Gastrocnemius medialis (tissue), 4 donors: ENCODE results near the gene SREK1.

Experiments
- CTCF ChIP-seq, 5 experiments: fragments of 450-650 bp in 3 of 5; fragments of 200-600 bp in 2 of 5; sonication (generic) in 2 of 5; IDR thresholded peaks in 4 of 5; conservative IDR thresholded peaks in 1 of 5; 1 replicate in 4 of 5; 2 replicates in 1 of 5; pipeline ENCODE4 v1.5.1; 2016 to 2019; ENCODE audit warnings: antibody characterized with exemption in 5 of 5, mild to moderate bottlenecking in 3 of 5, moderate library complexity in 3 of 5
- POLR2A ChIP-seq, 2 donors: fragments of 450-650 bp; IDR thresholded peaks; one replicate each; pipeline ENCODE4 v1.6.1; 2017; ENCODE audit warnings: antibody characterized with exemption in 2 of 2, mild to moderate bottlenecking in 2 of 2, moderate library complexity in 2 of 2

DNA sequence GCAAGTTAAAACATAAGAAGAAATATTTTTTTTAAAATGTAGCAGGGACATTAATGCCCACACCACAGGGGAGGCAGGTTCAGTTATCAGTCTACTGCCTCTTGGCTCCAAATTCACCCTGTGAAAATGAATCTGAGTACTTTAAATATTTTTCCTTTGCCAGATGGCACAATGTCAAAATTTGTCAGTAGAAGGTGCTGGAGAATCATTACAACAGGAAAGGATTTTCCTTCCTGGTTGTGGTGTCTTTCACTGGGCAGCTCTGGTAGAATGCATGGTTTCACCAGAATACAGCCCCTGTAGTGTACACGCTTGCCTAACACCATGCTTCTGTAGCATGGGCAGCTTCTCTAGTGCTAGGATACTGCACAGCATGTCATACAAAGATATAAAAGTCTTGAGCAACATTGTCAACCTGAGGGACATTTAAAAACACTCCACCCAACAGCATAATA is 9.7 kb upstream of the SREK1 start:
- TF ChIP-seq POLR2A (IDR thresholded peaks at IDR 0.05) (no peak), CTCF (IDR thresholded peaks at IDR 0.05 in 4 of 5, conservative IDR thresholded peaks at IDR 0.05 in 1 of 5) (no peak)
